Measurements from ENCODE around the gene THOP1. TPM values are rescaled to one million over a fixed set of nuclear protein-coding genes. Genes with fewer than 3 reads are reported as not detected.

THOP1 gene
- total RNA-seq, 2 experiments from 2014 or later = 106 to 121 TPM

DNA sequence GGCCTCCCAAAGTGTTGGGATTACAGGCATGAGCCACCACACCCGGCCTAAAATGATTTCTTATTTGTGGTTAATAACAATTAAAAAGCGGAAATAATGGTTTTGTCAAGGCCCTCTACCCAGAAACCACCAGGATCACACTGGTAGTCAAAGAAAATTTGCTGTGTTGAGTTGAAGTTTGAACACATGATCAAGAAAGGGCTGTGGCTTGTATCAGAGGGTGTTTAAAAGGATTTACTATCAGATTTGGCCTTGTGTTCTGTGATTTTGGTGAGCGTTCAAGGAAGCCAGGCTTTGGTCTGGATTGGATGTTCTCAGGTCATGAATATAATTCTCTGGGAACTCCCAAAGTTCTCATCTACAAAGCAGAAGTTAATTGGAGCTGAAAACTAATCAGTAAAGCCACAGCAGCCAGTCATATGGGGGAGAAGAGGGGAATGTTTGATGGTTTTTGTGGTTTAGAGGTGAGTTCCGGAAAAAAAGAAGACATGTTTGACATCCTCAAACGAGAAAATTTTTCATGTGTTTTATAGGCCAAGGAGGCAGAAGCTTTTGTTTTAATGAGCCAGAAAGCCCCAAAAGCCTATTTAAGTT, 71.3 kb downstream of the THOP1 start:
- Mint-ChIP-seq H3K27ac (peak overlapping the region; percentile 54), H3K9me3 (ENCODE audit: insufficient read depth) (peaks cover 44% of the 10 kb centered on the region), H3K27me3 (ENCODE audit: low read depth) (no peaks in the 10 kb centered on the region), H3K4me3 (no peak overlapping the region), H3K36me3 (ENCODE audit: low read depth) (peaks cover 48% of the 10 kb centered on the region), H3K4me1 (ENCODE audit: low read depth) (peaks cover 12% of the 10 kb centered on the region)
- CTCF ChIA-PET = no interaction called here
- POLR2A ChIA-PET = no interaction called here
- ATAC-seq = no peak
- DNase-seq = no peak

DNA sequence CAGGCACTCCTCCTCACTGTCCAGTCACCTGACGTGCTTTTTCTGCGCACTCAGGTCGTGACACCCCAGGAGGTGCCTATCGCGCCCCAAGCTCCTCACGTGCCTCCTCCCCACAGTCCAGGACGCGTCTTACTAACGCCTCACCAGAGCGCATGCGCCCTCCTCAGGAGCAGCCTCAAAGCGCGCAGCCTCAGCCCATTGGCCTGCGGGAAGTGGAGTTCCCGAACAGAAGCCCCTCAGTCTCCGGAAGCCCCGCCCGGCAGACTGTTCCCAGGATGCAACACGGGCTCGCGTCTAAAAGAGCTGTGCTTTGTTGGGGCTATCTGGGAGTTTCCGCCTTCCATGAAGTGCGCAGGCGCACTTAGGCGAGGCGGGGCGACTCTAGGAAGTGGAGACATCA, 73.6 kb downstream of the THOP1 start:
- ChIA-PET POLR2A (no interaction called here), CTCF (no interaction called here)
- no peaks in the 10 kb centered on the region for H3K27me3 Mint-ChIP-seq (ENCODE audit: low read depth)

DNA sequence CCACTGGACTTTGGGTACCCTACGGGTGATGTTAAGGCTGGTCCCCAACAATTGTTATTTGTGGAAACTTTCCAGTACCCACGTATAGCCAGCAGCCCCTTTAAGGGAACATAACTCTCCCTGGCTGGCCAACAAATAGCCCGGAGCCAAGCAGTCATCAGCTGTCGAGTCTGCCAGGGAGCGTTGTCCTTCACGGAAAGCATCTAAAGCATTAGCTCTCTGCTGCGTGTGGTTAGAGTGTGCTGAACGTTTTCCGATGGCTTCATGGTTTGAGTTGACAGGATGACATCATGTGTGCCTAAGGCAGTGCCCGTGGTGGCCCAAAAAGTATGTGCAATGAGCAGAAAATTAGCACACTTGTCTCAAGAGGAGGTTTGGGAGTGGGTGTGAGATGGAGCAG, 78.5 kb downstream of the THOP1 start:
- Mint-ChIP-seq H3K36me3 (ENCODE audit: low read depth) (no peaks in the 10 kb centered on the region), H3K4me3 (no peak overlapping the region), H3K9me3 (ENCODE audit: insufficient read depth) (peaks cover 4% of the 10 kb centered on the region), H3K27me3 (ENCODE audit: low read depth) (peaks cover 3% of the 10 kb centered on the region), H3K27ac (no peak overlapping the region), H3K4me1 (ENCODE audit: low read depth) (no peaks in the 10 kb centered on the region)
- POLR2A ChIA-PET = no interaction called here
- no peak for ATAC-seq
- no peak for DNase-seq
- CTCF ChIA-PET = no interaction called here

More for the DNA sequence above, 73.6 kb downstream of the THOP1 start:
- H3K9me3 Mint-ChIP-seq (ENCODE audit: insufficient read depth) = peaks cover 26% of the 10 kb centered on the region
- DNase-seq (no peak), ATAC-seq (no peak)
- H3K4me3 Mint-ChIP-seq = no peak overlapping the region
- H3K27ac Mint-ChIP-seq = no peak overlapping the region
- peaks cover 25% of the 10 kb centered on the region for H3K36me3 Mint-ChIP-seq (ENCODE audit: low read depth)
- peaks cover 12% of the 10 kb centered on the region for H3K4me1 Mint-ChIP-seq (ENCODE audit: low read depth)

Other genes with a start within 250 kb of the THOP1 start
- under 1 TPM; 0.08 to 0.13 TPM for gene GNG7, start 82.8 kb upstream of the THOP1 start, total RNA-seq
- gene DIRAS1, start 64.1 kb upstream of the THOP1 start, total RNA-seq = not detected
- gene SLC39A3, start 45.5 kb upstream of the THOP1 start, total RNA-seq = 10 to 100 TPM; 28.1 to 38.2 TPM
- 10 to 100 TPM; 51.0 to 51.1 TPM for gene SGTA, start 2.2 kb upstream of the THOP1 start, total RNA-seq
- 1 to 10 TPM; 2.1 to 2.5 TPM for gene ZNF554, start 34.4 kb downstream of the THOP1 start, total RNA-seq
- 1 to 10 TPM; 1.9 to 2.6 TPM for gene ZNF555, start 56.0 kb downstream of the THOP1 start, total RNA-seq
- not detected for gene ZNF556, start 81.8 kb downstream of the THOP1 start, total RNA-seq
- 1 to 10 TPM; 4.0 to 4.5 TPM for gene ZNF57, start 115.4 kb downstream of the THOP1 start, total RNA-seq
- 1 to 10 TPM; 3.7 to 4.3 TPM for gene ZNF77, start 159.5 kb downstream of the THOP1 start, total RNA-seq
- gene TLE6, start 192.1 kb downstream of the THOP1 start, total RNA-seq = 1 to 10 TPM; 2.0 to 2.7 TPM
- gene TLE2, start 243.8 kb downstream of the THOP1 start, total RNA-seq = under 1 TPM; 0.24 to 0.57 TPM

Data from activated CD8-positive, alpha-beta T cell treated with anti-CD3 and anti-CD28 coated beads, Interleukin-2, amount 10 ng/mL, durations not matched to agents 7 days and 5 days (primary cell).